HL-60 (cell line): Measurements from ENCODE around the gene NSMCE4A.

Source experiments
- GABPA ChIP-seq: IDR thresholded peaks from 2 replicates; pipeline ENCODE4 v1.6.1; 2012; ENCODE audit warnings: low read depth
- POLR2AphosphoS5 ChIP-seq: IDR thresholded peaks from 2 replicates; pipeline ENCODE4 v1.6.1; 2012; ENCODE audit warnings: low read depth
- SPI1 ChIP-seq: IDR thresholded peaks from 2 replicates; pipeline ENCODE4 v1.6.1; 2012; ENCODE audit warnings: low read depth, mild to moderate bottlenecking, borderline replicate concordance
- TF ChIP-seq, protein P1 (sequence below): IDR thresholded peaks from one replicate; pipeline ENCODE4 v1.5.1; 2011; ENCODE audit warnings: low read length, control low read depth, inconsistent platforms; ENCODE audit not compliant: insufficient read depth

DNA sequence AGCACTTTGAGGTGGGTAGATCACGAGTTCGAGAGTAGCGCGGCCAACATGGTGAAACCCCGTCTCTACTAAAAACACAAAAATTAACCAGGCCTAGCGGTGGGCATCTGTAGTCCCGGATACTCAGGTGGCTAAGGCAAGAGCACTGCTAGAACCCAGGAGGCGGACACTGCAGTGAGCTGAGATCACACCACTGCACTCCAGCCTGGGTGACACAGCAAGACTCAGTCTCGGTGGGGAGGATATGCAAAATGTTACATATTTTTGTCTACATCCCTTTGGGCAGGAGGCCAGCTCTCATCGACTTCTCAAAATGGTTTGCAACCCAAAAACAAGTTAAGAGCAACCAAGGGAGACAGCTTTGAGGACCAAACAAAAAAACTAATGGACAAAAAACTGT lies 55.4 kb downstream of the NSMCE4A start:
- TF ChIP-seq, protein P1, sequence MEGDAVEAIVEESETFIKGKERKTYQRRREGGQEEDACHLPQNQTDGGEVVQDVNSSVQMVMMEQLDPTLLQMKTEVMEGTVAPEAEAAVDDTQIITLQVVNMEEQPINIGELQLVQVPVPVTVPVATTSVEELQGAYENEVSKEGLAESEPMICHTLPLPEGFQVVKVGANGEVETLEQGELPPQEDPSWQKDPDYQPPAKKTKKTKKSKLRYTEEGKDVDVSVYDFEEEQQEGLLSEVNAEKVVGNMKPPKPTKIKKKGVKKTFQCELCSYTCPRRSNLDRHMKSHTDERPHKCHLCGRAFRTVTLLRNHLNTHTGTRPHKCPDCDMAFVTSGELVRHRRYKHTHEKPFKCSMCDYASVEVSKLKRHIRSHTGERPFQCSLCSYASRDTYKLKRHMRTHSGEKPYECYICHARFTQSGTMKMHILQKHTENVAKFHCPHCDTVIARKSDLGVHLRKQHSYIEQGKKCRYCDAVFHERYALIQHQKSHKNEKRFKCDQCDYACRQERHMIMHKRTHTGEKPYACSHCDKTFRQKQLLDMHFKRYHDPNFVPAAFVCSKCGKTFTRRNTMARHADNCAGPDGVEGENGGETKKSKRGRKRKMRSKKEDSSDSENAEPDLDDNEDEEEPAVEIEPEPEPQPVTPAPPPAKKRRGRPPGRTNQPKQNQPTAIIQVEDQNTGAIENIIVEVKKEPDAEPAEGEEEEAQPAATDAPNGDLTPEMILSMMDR, result no peak
- TF ChIP-seq POLR2AphosphoS5 (no peak), SPI1 (no peak), GABPA (no peak)
